ENCODE results near the gene AXIN1.

DNA sequence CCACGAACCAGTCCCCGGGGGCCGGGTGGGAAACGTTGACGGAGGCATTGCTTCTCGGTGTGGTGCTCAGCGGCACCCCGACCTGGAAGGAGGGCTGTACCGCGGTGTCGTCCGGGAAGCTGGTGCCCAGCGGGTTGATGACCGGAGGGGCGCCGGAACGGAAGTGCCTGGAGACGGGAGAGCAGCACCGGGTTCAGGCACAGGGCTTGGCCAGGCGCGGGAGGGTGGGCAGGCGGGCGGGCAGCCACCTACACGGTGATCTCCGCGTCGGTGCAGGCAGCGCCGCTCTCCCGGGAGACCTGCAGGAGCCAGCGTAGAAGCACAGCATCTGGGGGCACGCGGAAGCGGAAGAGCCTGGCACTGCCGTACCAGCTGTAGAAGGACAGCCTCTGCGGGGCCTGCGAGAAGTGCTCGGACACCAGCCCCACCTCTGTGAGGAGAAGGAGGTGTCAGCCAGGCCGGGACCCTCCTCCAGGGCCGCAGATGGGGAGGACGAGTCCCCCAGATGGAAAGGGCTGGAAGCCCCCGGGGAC lies 25.0 kb upstream of the AXIN1 start:
- TF ChIP-seq, protein P1, sequence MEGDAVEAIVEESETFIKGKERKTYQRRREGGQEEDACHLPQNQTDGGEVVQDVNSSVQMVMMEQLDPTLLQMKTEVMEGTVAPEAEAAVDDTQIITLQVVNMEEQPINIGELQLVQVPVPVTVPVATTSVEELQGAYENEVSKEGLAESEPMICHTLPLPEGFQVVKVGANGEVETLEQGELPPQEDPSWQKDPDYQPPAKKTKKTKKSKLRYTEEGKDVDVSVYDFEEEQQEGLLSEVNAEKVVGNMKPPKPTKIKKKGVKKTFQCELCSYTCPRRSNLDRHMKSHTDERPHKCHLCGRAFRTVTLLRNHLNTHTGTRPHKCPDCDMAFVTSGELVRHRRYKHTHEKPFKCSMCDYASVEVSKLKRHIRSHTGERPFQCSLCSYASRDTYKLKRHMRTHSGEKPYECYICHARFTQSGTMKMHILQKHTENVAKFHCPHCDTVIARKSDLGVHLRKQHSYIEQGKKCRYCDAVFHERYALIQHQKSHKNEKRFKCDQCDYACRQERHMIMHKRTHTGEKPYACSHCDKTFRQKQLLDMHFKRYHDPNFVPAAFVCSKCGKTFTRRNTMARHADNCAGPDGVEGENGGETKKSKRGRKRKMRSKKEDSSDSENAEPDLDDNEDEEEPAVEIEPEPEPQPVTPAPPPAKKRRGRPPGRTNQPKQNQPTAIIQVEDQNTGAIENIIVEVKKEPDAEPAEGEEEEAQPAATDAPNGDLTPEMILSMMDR (conservative IDR thresholded peaks at IDR 0.05; ENCODE audit: low read length): no peak
- no peak for TF ChIP-seq EZH2phosphoT487 (IDR thresholded peaks at IDR 0.05; ENCODE audit: borderline replicate concordance)

All from Loucy (cell line).